Epithelial cell of proximal tubule (primary cell): ENCODE measurements around the gene YPEL5. TPM values are rescaled to one million over a fixed set of nuclear protein-coding genes. Genes with fewer than 3 reads are reported as not detected.

ENCODE experiments used
- DNase-seq: peaks from one replicate; pipeline ENCODE4 v3.0.0-alpha.2; 2011; ENCODE audit warnings: low read depth
- H3K4me3 ChIP-seq: 2 replicates; pipeline ENCODE4 v1.5.1; 2011; ENCODE audit warnings: low read depth, mild to moderate bottlenecking, low read length
- CTCF ChIP-seq: conservative IDR thresholded peaks from 2 replicates; pipeline ENCODE4 v1.5.1; 2012; ENCODE audit warnings: low read depth, mild to moderate bottlenecking, low read length
- total RNA-seq: library from RNA; depleted of rRNA; stranded (reverse); fragments of >200 nt; gene quantifications from 2 replicates; pipeline ENCODE4 v1.2.3, GENCODE V29; 2015

YPEL5 gene
- total RNA-seq, 1 donor from 2014 or later, result 63.1 TPM

DNA sequence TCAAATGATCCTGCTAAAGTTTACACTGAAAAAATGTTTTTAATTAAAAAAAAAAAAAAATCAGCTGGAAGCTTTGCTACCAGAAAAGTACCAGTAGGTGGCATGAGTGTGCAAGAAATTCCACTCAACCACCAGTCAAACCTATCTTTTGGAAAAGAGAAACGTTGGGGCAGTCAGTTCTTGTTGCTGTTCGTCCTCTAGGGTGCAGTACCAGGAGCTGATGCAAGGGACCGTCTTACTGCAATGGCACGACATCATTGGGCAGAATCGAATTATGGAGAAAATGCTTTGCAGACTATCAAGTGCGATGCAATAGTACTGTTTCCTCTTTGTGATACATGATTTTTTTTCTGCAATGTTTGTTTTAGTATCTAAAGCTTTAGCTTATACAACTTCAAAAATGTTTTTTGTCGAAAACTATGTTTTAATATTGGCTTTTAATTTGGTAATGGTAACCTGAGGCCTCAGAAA lies 18.3 kb downstream of the YPEL5 start:
- DNase-seq, result peak; percentile 64
- H3K4me3 ChIP-seq, result no peak overlapping the region

DNA sequence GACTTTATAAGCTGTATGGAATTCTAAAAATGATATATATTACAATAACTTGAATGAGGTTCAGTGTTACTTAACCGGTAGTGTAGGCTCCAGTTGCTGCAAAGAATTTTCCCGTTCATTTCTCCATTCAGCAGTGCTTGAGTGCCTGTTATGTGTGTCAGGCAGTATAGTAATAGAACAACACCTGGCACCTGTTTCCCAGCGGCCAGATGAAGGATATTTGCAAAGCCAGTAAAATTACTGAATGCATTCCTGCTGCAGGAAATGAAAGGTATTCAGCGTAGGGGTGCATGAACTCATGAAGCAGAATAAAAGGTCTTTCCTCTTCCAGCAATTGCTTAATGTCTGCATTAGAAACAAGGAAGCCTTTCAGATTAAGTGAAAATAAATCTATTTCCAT lies 18.8 kb downstream of the YPEL5 start:
- no peak for DNase-seq
- TF ChIP-seq CTCF, result no peak
- H3K4me3 ChIP-seq, result no peak overlapping the region

More for the DNA sequence above, 18.3 kb downstream of the YPEL5 start:
- TF ChIP-seq CTCF, result peak; percentile 87

- no peak for TF ChIP-seq CTCF
- no peak for DNase-seq
- H3K4me3 ChIP-seq, result no peak overlapping the region
Measured at GRCh38 chr2:30172627-30173026, 25.8 kb downstream of the YPEL5 start.

- no peak for TF ChIP-seq CTCF
- H3K4me3 ChIP-seq, result no peak overlapping the region
- no peak for DNase-seq
Measured at GRCh38 chr2:30177440-30177839, 30.6 kb downstream of the YPEL5 start.

DNA sequence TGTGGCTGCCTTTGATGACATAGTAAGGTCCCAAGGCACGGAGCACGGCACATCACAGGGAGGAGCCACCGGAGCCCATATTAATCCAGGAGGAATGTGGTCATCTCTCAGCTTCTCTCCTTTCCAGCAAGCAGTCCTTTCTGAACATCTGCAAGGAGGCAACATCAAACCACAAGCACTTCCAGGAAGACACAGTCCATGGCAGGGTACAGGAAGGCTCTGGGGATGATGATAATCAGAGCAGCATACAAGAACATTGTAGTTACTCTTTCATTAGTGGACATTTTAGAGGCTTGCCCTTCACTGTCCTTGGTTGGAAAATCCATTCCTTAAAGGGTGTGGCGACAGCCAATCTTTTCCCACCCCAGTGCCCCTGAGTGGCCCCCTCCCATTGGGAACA lies 31.1 kb downstream of the YPEL5 start:
- H3K4me3 ChIP-seq, result no peak overlapping the region
- DNase-seq, result no peak
- no peak for TF ChIP-seq CTCF

DNA sequence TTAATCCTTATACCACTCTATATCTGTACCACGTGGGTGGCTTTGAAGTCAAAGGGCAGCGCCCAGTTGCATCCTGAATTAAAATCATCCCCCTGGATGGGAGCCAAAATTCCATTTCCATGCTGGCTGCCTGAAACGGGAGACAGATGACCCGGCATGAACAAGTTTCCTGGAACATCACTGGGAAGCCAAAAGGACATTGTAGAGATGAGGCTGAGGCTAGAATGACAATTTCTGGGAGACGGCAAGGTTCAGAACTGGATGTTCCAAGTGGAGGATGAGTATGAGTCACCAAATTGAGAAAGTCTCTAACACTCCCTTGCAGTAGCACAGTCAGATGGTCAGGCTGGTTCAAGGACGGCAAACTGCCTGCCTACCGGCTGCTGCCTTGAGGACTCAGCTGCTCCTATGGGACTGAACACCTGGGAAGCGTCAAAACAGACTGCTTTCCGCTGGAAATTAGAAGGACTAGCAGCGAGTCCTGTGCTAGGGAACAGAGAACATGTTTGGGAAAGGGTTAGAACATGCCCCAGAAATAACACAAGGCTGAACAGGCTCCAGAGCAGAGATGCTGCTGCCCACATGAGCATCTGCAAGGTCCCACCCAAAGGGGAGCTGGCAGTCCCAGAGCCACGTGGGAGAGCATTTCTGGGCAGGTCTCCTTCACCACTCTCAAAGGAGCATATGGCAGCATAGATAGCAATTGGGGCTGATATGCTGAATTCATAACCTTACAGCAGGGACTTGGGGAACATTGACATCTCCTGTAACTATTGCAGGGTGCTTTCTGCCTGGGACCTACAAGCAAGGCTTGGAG lies 32.0 kb downstream of the YPEL5 start:
- no peak overlapping the region for H3K4me3 ChIP-seq
- DNase-seq, result no peak
- no peak for TF ChIP-seq CTCF

DNA sequence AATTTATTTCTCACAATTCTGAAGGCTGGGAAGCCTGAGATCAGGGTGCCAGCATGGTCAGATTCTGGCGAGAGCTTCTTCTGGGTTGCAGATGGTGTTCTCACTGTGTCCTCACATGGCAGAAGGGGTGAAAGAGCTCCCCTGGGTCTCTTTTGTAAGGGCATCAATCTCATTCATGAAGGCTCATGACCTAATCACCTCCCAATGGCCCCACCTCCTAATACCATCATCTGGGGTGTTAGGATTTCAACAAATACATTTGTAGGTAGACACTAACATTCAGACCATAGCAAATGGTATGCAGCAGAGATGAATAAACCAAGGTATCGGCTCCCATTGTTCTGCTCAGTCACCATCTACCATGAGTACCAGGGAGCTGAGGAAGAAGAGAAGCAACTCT lies 32.7 kb downstream of the YPEL5 start:
- no peak overlapping the region for H3K4me3 ChIP-seq
- no peak for TF ChIP-seq CTCF
- DNase-seq, result no peak
